ENCODE data around the gene TMEM170A.

Gene TMEM170A

DNA sequence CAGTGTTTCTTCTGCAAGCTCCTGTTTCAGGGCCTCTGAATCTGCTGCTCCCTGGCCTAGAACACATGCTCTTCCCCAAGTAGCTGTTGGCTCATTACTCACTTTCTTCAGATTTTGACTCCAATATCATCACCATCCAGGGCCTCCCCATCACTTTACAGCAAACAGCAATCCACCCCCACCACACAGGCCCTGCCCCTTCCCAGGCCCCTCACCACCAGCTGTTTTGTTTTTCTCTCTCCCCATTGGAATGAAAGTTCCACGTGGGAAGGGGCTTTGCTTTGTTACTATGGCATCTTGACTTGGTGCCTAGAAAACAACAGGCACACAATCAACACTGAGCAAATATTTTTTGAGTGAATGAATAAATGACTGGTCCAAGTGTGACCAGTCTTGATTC is 4.0 kb downstream of the TMEM170A start:
- H3K27ac ChIP-seq (ENCODE audit: poor library complexity, severe bottlenecking) = no peak overlapping the region
- H3K9me3 ChIP-seq (ENCODE audit: severe bottlenecking) = no peaks in the 10 kb centered on the region
- DNase-seq (ENCODE audit: low spot score) = no peak
- H3K27me3 ChIP-seq (ENCODE audit: insufficient read depth, poor library complexity, severe bottlenecking) = no peaks in the 10 kb centered on the region
- H3K4me3 ChIP-seq (ENCODE audit: severe bottlenecking) = no peak overlapping the region
- ATAC-seq (ENCODE audit: low read depth) = no peak
- TF ChIP-seq, protein P1, sequence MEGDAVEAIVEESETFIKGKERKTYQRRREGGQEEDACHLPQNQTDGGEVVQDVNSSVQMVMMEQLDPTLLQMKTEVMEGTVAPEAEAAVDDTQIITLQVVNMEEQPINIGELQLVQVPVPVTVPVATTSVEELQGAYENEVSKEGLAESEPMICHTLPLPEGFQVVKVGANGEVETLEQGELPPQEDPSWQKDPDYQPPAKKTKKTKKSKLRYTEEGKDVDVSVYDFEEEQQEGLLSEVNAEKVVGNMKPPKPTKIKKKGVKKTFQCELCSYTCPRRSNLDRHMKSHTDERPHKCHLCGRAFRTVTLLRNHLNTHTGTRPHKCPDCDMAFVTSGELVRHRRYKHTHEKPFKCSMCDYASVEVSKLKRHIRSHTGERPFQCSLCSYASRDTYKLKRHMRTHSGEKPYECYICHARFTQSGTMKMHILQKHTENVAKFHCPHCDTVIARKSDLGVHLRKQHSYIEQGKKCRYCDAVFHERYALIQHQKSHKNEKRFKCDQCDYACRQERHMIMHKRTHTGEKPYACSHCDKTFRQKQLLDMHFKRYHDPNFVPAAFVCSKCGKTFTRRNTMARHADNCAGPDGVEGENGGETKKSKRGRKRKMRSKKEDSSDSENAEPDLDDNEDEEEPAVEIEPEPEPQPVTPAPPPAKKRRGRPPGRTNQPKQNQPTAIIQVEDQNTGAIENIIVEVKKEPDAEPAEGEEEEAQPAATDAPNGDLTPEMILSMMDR (IDR thresholded peaks at IDR 0.05; ENCODE audit: poor library complexity, severe bottlenecking) = no peak
- peaks cover 11% of the 10 kb centered on the region; the same call in 1 of the 2 replicates for H3K36me3 ChIP-seq (ENCODE audit: low read depth)
- H3K4me1 ChIP-seq (ENCODE audit: insufficient read depth, poor library complexity, severe bottlenecking) = peaks cover 9% of the 10 kb centered on the region

DNA sequence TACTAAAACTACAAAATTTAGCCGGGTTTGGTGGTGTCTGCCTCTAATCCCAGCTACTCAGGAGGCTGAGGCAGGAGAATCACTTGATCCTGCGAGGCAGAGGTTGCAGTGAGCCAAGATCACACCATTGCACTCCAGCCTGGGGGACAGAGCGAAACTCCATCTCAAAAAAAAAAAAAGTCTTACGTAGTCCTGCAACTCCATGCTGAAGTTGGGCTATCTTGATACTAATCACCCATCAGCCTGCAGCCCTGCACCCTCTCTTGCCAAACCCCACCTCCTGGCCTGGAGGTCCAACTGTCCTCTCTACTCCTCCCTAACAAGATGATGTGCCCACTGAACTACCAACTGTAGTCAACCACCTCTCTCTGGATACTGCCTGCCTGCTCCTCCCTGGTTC is 4.8 kb downstream of the TMEM170A start:
- H3K4me1 ChIP-seq (ENCODE audit: insufficient read depth, poor library complexity, severe bottlenecking) = peaks cover 9% of the 10 kb centered on the region
- TF ChIP-seq, protein P1 (IDR thresholded peaks at IDR 0.05; ENCODE audit: poor library complexity, severe bottlenecking) = no peak
- DNase-seq (ENCODE audit: low spot score) = no peak

DNA sequence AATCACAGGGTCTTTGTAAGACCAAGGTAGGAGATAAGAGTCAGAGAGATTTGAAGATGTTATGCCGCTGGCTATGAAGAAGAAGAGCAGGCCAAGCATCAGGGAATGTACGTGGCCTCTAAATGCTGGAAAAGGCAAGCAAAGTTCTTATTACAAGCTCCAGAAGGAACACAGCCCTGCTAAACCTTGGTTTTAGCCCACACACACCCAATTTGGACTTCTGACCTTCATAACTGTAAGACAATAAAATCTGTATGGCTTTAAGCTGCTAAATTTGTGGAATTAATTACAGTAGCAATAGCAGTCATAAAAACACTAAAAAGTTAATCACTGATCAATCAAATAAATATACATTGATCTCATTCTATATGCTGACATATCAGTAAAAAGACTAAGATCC is 6.0 kb downstream of the TMEM170A start:
- Histone ChIP-seq H3K36me3 (ENCODE audit: low read depth) (peaks cover 11% of the 10 kb centered on the region; the same call in 1 of the 2 replicates), H3K27ac (ENCODE audit: poor library complexity, severe bottlenecking) (no peak overlapping the region), H3K27me3 (ENCODE audit: insufficient read depth, poor library complexity, severe bottlenecking) (no peaks in the 10 kb centered on the region), H3K4me3 (ENCODE audit: severe bottlenecking) (no peak overlapping the region), H3K4me1 (ENCODE audit: insufficient read depth, poor library complexity, severe bottlenecking) (peaks cover 9% of the 10 kb centered on the region), H3K9me3 (ENCODE audit: severe bottlenecking) (no peaks in the 10 kb centered on the region)
- no peak for DNase-seq (ENCODE audit: low spot score)
- no peak for ATAC-seq (ENCODE audit: low read depth)
- TF ChIP-seq, protein P1 (IDR thresholded peaks at IDR 0.05; ENCODE audit: poor library complexity, severe bottlenecking) = no peak

More for the DNA sequence above, 4.8 kb downstream of the TMEM170A start:
- H3K9me3 ChIP-seq (ENCODE audit: severe bottlenecking) = no peaks in the 10 kb centered on the region
- no peak overlapping the region for H3K4me3 ChIP-seq (ENCODE audit: severe bottlenecking)
- no peak overlapping the region for H3K27ac ChIP-seq (ENCODE audit: poor library complexity, severe bottlenecking)
- peaks cover 11% of the 10 kb centered on the region; the same call in 1 of the 2 replicates for H3K36me3 ChIP-seq (ENCODE audit: low read depth)
- H3K27me3 ChIP-seq (ENCODE audit: insufficient read depth, poor library complexity, severe bottlenecking) = no peaks in the 10 kb centered on the region
- no peak for ATAC-seq (ENCODE audit: low read depth)

DNA sequence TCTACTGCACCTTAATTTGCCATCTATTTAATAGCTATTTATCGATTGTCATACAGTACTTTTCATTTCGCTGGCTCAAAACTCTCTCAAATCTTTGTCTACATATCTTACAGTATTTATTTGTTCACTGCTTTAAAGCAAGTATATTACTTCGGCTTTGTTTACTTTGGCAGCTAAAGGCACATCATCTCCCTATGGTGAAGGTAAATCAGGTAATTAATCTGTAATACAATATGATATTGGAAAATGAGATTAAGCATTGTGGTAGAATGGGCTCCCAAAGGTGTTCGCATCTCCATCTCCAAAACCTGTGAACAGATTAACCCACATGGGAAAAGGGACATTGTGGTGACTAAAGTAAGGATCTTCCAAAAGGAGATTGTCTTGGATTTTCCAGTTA is 6.5 kb downstream of the TMEM170A start:
- ATAC-seq (ENCODE audit: low read depth) (no peak), DNase-seq (ENCODE audit: low spot score) (no peak)
- H3K27ac ChIP-seq (ENCODE audit: poor library complexity, severe bottlenecking) = no peak overlapping the region
- TF ChIP-seq, protein P1 (IDR thresholded peaks at IDR 0.05; ENCODE audit: poor library complexity, severe bottlenecking) = no peak
- no peaks in the 10 kb centered on the region for H3K27me3 ChIP-seq (ENCODE audit: insufficient read depth, poor library complexity, severe bottlenecking)
- peaks cover 11% of the 10 kb centered on the region; the same call in 1 of the 2 replicates for H3K36me3 ChIP-seq (ENCODE audit: low read depth)
- peaks cover 9% of the 10 kb centered on the region for H3K4me1 ChIP-seq (ENCODE audit: insufficient read depth, poor library complexity, severe bottlenecking)
- no peak overlapping the region for H3K4me3 ChIP-seq (ENCODE audit: severe bottlenecking)
- no peaks in the 10 kb centered on the region for H3K9me3 ChIP-seq (ENCODE audit: severe bottlenecking)

DNA sequence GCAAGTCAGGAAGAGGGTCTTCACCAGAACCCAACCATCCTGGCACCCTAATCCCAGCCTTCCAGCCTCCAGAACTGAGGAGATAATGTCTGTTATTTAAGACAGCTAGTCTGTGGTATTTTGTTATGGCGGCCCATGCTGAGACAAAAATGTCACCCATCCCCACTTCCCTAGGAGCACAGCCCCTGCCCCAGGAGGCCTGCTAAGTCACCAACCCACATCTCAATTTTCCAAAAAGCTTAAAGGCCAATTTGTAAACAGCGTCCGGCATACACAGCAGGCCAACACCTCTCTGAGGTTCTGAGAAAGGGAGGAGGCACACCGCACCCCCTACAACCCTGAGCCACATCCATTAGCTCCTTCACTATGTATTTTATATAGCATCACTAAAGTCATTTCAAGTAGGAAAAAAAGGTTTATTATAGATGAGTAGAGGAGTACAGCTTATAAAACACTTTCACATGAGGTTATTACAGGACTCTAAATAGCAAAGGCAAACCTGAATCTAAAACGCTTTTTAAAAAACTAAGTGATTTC is 6.9 kb downstream of the TMEM170A start:
- Histone ChIP-seq H3K9me3 (ENCODE audit: severe bottlenecking) (no peaks in the 10 kb centered on the region), H3K27me3 (ENCODE audit: insufficient read depth, poor library complexity, severe bottlenecking) (no peaks in the 10 kb centered on the region), H3K4me1 (ENCODE audit: insufficient read depth, poor library complexity, severe bottlenecking) (peaks cover 4% of the 10 kb centered on the region), H3K4me3 (ENCODE audit: severe bottlenecking) (no peak overlapping the region), H3K27ac (ENCODE audit: poor library complexity, severe bottlenecking) (no peak overlapping the region), H3K36me3 (ENCODE audit: low read depth) (peaks cover 11% of the 10 kb centered on the region; the same call in 1 of the 2 replicates)
- ATAC-seq (ENCODE audit: low read depth) = no peak
- no peak for DNase-seq (ENCODE audit: low spot score)
- TF ChIP-seq, protein P1 (IDR thresholded peaks at IDR 0.05; ENCODE audit: poor library complexity, severe bottlenecking) = no peak
